ENCODE measurements around the gene DPF3. TPM values are rescaled to one million over a fixed set of nuclear protein-coding genes. Genes with fewer than 3 reads are reported as not detected.
A peak's percentile ranks its signal among the peaks of the same experiment; 100 is the strongest.

DPF3 gene
- total RNA-seq, 1 donor from 2014 or later: 27.3 TPM

DNA sequence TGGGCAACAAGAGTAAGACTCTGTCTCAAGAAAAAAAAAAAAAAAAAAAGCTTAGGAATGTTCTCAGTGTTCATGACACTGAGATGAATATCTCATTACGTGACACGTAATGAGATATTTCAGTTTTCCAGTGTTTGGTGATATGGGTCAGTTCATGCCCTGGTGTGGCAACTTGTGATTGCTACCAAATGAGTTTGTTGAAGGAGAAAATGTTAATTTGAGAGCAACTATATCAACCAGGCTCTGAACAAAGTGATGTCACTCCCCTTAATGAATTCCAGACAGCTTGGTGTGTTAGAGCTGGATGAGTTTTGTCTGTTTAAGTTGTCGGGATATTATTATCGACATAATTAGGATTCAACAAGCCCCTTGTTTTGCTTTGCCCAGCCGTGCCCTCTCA lies 211.7 kb downstream of the DPF3 start:
- intact Hi-C loops (cut with DNase I): no loop called here
- ATAC-seq (no peak), DNase-seq (ENCODE audit: missing footprints) (no peak)

- intact Hi-C loops (cut with DNase I): no loop called here
- ATAC-seq (no peak), DNase-seq (ENCODE audit: missing footprints) (no peak)
Measured at GRCh38 chr14:72680853-72681640, 212.9 kb downstream of the DPF3 start.

DNA sequence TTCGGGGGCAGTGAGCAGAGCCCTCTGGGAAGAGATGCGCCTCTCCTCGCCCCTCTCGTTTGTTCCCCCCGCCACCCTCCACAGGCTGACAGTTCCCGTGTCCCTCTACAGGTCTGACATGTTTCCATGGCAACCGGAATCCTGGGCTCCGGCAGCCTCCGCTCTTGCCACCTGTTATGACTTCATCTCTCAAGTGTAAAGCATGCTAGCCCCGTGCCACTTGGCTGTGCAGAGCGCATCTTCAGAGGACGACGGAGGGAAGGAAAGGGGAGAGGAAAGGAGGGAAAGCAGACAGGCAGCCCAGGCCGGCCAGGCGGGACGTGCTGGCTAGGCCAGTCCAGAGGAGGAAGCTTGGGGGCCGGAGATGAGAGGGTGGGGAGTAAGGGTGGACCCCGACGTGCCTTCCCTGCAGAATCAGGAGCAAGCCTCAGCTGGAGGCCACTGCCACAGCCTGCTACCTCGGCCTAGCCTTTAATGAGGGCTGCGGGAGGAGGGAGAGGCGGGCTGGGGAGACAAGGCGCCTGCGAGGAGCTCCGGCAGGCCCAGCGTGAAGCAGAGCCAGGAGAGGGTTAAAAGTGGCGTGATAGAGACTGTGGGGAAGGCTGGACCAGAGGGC lies 214.3 kb downstream of the DPF3 start:
- DNase-seq (ENCODE audit: missing footprints): no peak
- no peak for ATAC-seq
- intact Hi-C loops (cut with DNase I): no loop called here

DNA sequence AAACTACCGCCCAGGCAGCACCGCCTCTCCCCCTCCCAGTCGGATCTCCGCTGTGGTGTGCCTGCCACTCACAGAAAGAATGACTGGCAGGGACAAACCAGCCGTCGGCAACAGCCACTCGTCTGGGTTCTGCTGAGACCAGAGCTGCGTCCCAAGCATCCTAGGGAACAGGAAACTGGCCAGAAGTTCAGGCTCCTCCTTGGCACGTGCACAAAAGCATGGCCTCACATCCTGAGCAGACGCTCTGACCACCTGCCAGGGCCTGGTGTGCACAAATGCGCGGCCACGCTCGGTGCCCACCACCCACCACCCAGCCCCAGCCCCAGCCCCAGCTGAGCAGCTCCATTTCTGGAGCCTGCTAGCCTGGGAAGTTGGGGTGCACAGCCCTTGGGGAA lies 214.8 kb downstream of the DPF3 start:
- ATAC-seq: peak; percentile 43
- no peak for DNase-seq (ENCODE audit: missing footprints)
- intact Hi-C loops (cut with DNase I): no loop called here

DNA sequence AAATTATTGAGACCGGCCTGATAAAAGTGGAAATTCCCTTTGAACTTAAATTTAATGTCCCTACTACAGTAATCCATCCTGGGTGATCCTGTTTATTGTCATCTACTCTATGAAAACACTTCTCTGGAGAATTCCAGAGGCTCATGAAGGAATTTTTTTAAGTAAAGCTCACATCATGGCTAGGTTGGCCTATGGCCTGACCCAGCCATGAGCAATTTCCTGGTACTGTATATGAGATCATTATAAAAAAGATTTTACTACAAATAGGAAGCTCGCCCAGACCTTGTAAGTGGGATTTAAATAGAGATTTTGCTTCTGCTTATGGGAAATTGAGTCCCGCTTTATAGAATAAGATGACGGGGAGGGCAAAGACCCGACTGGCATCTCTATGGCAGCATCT lies 215.5 kb downstream of the DPF3 start:
- DNase-seq (ENCODE audit: missing footprints) (no peak), ATAC-seq (no peak)
- intact Hi-C loops (cut with DNase I): no loop called here

- no peak for ATAC-seq
- intact Hi-C loops (cut with DNase I): no loop called here
- no peak for DNase-seq (ENCODE audit: missing footprints)
Measured at GRCh38 chr14:72677664-72678063, 216.2 kb downstream of the DPF3 start.

DNA sequence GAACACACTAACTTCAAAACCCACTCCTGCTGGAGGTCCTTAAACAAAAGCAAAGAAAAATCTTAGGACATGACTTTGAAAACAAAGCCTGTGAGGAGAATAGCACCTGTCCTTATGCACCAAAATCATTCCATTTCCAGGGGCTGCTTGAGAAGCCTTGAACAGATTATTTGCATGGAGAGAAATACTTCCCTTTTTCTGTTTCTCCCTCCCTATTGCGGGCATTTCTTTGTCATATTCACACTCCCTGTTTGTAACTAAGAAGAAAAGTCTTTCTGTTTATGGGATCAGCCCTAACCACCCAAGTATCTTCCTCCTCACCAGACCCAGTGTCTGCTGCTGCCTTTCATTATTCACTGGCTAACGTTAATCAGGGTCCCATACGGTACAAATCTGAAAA lies 218.8 kb downstream of the DPF3 start:
- intact Hi-C loops (cut with DNase I): no loop called here
- ATAC-seq (no peak), DNase-seq (ENCODE audit: missing footprints) (no peak)

GRCh38 chr14:72673179-72673578 lies 220.7 kb downstream of the DPF3 start:
- intact Hi-C loops (cut with DNase I): no loop called here
- DNase-seq (ENCODE audit: missing footprints): no peak
- no peak for ATAC-seq

DNA sequence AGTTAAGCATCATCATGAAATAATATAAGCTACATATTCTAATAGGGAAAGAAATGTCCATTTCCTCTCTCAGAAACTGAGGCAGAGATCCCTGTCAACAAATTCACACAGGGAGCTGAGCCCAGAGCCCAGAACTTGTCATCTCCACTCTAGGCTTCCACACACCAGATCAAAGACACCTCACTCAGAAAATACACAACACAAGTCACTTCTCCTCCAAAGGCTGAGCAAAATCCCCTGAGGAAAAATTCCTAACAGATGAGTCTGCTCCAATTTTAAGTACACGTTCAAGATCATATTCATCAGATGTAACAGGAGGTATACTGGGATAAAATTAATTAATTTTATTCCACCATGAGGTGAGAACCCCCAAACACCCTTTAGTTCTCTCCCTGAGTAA lies 227.3 kb downstream of the DPF3 start:
- DNase-seq (ENCODE audit: missing footprints): no peak
- intact Hi-C loops (cut with DNase I): no loop called here
- ATAC-seq: no peak

DNA sequence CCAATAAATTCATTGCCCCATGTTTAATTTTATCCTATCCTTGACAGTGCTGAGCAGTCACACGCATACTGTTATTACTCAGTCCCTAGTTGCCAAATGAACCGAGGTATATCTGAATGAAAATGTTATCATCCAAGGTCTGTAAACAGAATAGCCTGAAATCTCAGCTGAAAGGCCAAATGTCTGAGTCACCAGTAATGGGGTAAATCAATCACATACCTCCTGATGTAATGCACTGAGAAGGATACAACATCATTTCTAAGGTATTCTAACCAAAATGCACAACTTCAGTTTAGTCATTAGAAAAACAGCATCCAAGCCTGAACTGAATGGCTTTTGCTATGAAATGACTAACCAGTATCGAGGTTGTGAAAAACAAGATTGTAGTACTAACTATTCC lies 228.6 kb downstream of the DPF3 start:
- ATAC-seq (no peak), DNase-seq (ENCODE audit: missing footprints) (no peak)
- intact Hi-C loops (cut with DNase I): no loop called here

DNA sequence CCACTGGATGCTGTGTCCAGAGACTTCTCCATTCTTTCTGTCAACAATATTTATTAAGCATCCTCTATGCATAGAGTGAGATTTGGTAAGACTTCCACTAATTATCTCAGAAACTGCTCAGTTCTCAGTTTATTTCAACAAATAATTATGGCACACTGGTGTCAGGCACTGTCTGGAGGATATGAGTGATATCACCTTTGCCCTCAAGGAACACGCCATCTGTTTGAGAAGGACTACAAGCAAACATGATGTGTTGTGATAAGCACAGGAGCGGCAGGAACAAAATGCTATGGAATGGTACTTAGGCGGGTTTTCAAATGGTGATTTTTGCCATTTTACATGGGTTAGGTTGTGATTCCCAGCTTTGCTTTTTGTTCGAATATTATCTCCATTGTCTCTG lies 229.2 kb downstream of the DPF3 start:
- no peak for ATAC-seq
- intact Hi-C loops (cut with DNase I): no loop called here
- DNase-seq (ENCODE audit: missing footprints): no peak

DNA sequence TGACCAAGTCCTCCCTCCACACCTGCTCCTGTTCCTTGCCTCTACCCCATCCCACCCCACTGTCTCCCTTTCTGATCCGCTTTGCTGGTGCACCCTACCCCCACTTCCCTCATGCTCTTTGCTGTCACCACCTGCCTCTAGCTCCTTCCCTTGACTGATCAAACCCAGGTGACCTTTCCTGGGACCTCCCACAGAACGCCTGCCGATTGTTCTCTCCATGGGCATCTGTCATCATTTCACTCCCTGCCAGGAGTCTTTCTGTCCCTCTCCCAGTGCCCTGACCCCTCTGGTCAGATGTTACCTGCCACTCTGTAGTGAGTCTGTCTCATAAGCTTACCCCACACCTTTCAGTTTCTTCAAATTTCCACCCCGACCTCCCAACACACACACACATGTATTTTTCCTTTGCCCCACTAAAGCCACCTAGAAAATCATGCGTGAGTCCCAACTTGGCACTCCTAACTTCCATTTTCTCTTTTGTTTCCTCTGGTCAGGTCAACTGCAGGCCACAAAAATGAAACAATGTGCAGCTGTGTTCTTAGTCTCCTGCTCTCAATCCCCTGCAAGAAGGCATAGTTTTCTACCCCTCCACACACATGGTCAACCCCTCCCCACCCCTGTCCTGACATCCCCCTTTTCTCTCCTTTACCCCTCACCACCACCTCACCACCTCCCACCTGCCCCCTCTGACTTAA lies 229.8 kb downstream of the DPF3 start:
- DNase-seq (ENCODE audit: missing footprints) (no peak), ATAC-seq (no peak)
- intact Hi-C loops (cut with DNase I): no loop called here

GRCh38 chr14:72663076-72663487 lies 230.8 kb downstream of the DPF3 start:
- ATAC-seq (no peak), DNase-seq (ENCODE audit: missing footprints) (no peak)
- intact Hi-C loops (cut with DNase I): no loop called here

- intact Hi-C loops (cut with DNase I): no loop called here
- ATAC-seq: no peak
- DNase-seq (ENCODE audit: missing footprints): no peak
Measured at GRCh38 chr14:72662214-72662613, 231.7 kb downstream of the DPF3 start.

DNA sequence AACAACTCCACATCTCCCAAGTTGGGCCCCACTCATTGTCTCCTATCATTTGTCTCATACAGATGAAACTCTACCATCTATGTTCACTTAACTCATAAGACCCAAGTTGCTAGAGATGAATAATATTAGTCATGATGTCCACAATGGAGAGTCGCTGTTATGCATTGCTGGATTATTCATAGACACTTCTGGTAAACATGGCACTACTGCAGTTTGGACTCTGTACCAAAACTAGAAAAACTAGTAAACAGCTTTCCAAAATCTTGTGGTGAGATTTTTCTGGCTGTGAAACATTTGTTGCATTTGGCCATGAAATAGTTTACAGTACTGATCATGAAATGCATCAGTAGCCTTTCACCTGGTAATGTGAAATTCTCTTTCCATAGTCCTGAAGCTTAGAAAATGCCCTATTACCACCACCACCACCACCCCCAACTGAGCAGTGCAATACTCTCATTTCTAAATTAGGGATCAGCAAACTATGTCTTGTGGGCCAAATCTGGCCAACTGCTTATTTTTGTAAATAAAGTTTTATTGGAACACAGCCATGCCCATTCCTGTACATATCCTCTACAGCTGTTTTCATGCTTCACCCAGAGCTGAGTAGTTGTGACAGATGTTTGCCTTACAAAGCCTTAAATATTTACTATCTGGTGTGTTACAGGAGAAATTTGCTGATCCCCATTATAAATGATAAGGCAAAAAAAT lies 236.5 kb downstream of the DPF3 start:
- intact Hi-C loops (cut with DNase I): no loop called here
- ATAC-seq (no peak), DNase-seq (ENCODE audit: missing footprints) (no peak)

DNA sequence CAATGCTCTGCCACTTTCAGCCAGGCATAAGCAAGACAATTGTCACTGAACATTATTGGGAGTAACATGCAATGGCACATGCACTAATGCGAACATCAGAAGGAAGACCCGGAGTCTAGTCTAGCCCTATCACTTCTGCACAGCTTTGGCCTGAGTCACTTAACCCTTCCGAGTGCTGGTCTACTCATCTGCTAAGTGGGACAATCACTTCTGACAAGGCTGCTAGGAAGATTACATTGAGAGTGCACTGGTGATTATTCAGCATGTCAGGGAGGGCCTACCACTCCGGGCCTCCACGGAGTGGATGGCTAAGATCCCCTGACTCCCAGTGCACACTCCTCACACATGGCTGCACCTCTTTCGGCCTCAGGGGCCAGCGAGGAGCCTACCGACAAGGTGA lies 240.9 kb downstream of the DPF3 start:
- intact Hi-C loops (cut with DNase I): no loop called here

DNA sequence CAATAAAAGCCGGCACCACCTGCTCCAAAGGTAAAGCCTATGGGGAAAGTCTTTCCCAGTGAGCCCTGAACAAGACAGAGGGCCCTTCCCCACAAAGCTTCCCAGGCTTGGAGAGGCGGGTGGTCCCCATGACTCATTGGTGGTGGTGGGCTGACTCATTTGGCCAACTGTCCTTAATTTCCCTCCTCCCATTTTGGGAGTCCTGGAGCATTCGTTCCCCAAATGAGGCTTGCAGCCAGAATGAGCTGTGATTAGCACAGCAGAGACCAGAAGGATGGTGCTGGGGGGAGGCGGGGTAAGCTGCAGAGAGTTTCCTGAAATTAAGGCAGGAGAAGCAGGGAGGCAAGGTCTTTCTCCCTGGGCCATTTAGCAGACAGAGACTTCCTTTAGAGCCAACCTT lies 241.7 kb downstream of the DPF3 start:
- DNase-seq (ENCODE audit: missing footprints) (no peak), ATAC-seq (no peak)
- intact Hi-C loops (cut with DNase I): no loop called here

More for the DNA sequence above, 240.9 kb downstream of the DPF3 start:
- DNase-seq (ENCODE audit: missing footprints) (no peak), ATAC-seq (no peak)

DNA sequence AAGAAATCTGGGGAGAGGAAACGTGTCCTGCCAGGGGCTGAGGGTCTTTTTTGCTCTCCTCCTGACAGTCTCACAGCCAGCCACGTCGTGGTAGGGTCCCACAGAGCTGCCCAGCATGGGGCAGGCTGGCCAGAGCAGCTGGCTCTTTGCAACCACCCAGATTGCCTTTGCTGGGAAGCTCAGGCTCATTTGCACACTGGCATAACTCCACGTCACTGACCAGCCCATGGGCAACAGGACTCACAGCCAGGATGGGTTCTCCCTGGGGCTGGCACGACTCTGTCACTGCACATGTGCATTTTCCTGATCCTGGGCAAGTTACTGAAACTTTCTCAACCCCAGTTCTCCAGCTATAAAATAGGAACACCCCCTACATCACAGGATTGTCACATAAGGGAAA lies 242.2 kb downstream of the DPF3 start:
- no peak for DNase-seq (ENCODE audit: missing footprints)
- no peak for ATAC-seq
- intact Hi-C loops (cut with DNase I): no loop called here

DNA sequence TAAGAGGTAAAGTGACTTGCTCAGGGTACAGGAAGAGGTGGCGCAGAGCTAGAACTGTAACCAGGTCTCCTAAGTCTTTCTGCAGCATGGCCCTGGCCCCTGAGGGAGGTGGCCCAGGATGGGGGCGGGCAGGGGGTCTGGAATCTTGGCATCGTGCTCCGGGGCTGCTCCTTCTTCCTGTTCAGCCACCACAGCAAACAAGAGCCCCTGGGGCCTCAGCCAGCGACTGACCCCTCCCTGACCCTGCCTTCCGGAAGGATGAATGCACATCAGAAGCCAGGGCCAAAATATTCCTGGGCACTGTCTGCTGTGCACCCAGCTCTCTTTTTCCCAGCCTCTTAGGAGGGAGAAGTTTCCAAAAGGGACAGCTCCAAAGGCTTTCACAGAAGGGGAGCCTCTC lies 242.8 kb downstream of the DPF3 start:
- ATAC-seq (no peak), DNase-seq (ENCODE audit: missing footprints) (no peak)

More for the DNA sequence above, 242.8 kb downstream of the DPF3 start:
- intact Hi-C loops (cut with DNase I): no loop called here
